22Rv1 (cell line): Measurements from ENCODE around the gene APOBEC2.

Experiments
- CTCF ChIP-seq: fragments of 450-650 bp; IDR thresholded peaks from 2 replicates; pipeline ENCODE4 v1.5.1; 2017; ENCODE audit warnings: mild to moderate bottlenecking
- ZFX ChIP-seq: fragments of 450-650 bp; IDR thresholded peaks from 2 replicates; pipeline ENCODE4 v1.6.1; 2017; ENCODE audit warnings: antibody characterized with exemption, borderline replicate concordance

- no peak for TF ChIP-seq CTCF
- no peak for TF ChIP-seq ZFX
Measured at GRCh38 chr6:41040101-41040939, 12.7 kb upstream of the APOBEC2 start.
